Gastrocnemius medialis (tissue), 4 donors: ENCODE data around the gene CD2AP. TPM values are rescaled to one million over a fixed set of nuclear protein-coding genes. Genes with fewer than 3 reads are reported as not detected.

ENCODE experiments used
- ATAC-seq, 2 donors: fragments of 150-250 bp; one replicate each; pipeline ENCODE4 v1.9.1; 2016
- DNase-seq, 2 donors: peaks; one replicate each; pipeline ENCODE4 v3.0.0-alpha.2; 2019
- H3K27ac ChIP-seq, 4 donors: fragments of 200-600 bp; sonication (generic); 1 replicate in 1 of 4; 2 replicates in 3 of 4; pipeline ENCODE4 v1.5.1; 2016 to 2018; ENCODE audit warnings: mild to moderate bottlenecking in 2 of 4, moderate library complexity in 1 of 4
- H3K27me3 ChIP-seq, 3 donors: fragments of 200-600 bp; sonication (generic) in 2 of 3; 1 replicate in 1 of 3; 2 replicates in 2 of 3; pipeline versions ENCODE4 v1.5.1 to v1.6.0; 2016 to 2019; ENCODE audit warnings: mild to moderate bottlenecking in 1 of 3, moderate library complexity in 1 of 3
- H3K36me3 ChIP-seq, 2 donors: fragments of 200-600 bp; sonication (generic) in 1 of 2; one replicate each; pipeline ENCODE4 v1.5.1; 2017 to 2018
- H3K4me1 ChIP-seq, 2 donors: fragments of 200-600 bp; sonication (generic) in 1 of 2; one replicate each; pipeline ENCODE4 v1.5.1; 2016 to 2017; ENCODE audit warnings: mild to moderate bottlenecking in 2 of 2
- H3K4me3 ChIP-seq, 4 donors: fragments of 200-600 bp; sonication (generic) in 3 of 4; 1 replicate in 1 of 4; 2 replicates in 3 of 4; pipeline ENCODE4 v1.5.1; 2016 to 2019; ENCODE audit warnings: mild to moderate bottlenecking in 2 of 4
- H3K9me3 ChIP-seq, 3 donors: fragments of 200-600 bp; sonication (generic) in 2 of 3; 1 replicate in 1 of 3; 2 replicates in 2 of 3; pipeline ENCODE4 v1.5.1; 2016 to 2019
- CTCF ChIP-seq, 5 experiments: fragments of 450-650 bp in 3 of 5; fragments of 200-600 bp in 2 of 5; sonication (generic) in 2 of 5; IDR thresholded peaks in 4 of 5; conservative IDR thresholded peaks in 1 of 5; 1 replicate in 4 of 5; 2 replicates in 1 of 5; pipeline ENCODE4 v1.5.1; 2016 to 2019; ENCODE audit warnings: antibody characterized with exemption in 5 of 5, mild to moderate bottlenecking in 3 of 5, moderate library complexity in 3 of 5
- POLR2A ChIP-seq, 2 donors: fragments of 450-650 bp; IDR thresholded peaks; one replicate each; pipeline ENCODE4 v1.6.1; 2017; ENCODE audit warnings: antibody characterized with exemption in 2 of 2, mild to moderate bottlenecking in 2 of 2, moderate library complexity in 2 of 2
- in situ Hi-C, 4 donors: fragments of 200-750 bp; cut with MboI; loops; one replicate each; pipeline versions ENCODE4 v1.15.0 to v1.8.0; 2017; ENCODE audit warnings: low sequenced_read_pairs in 4 of 4
- intact Hi-C: fragments of 100-400 bp; cut with DNase I; formaldehyde crosslinking; loops from one replicate; pipeline ENCODE4 v1.15.1; 2023; ENCODE audit warnings: low total_unique reads
- total RNA-seq, 4 donors: library from RNA; depleted of rRNA; stranded (reverse); fragments of >200 nt; gene quantifications; one replicate each; pipeline versions ENCODE4 v1.1.0 to v1.2.3, GENCODE V29; 2016

The CD2AP gene
- total RNA-seq, 4 donors from 2014 or later: 6.9 to 14.1 (median 8.6) TPM

DNA sequence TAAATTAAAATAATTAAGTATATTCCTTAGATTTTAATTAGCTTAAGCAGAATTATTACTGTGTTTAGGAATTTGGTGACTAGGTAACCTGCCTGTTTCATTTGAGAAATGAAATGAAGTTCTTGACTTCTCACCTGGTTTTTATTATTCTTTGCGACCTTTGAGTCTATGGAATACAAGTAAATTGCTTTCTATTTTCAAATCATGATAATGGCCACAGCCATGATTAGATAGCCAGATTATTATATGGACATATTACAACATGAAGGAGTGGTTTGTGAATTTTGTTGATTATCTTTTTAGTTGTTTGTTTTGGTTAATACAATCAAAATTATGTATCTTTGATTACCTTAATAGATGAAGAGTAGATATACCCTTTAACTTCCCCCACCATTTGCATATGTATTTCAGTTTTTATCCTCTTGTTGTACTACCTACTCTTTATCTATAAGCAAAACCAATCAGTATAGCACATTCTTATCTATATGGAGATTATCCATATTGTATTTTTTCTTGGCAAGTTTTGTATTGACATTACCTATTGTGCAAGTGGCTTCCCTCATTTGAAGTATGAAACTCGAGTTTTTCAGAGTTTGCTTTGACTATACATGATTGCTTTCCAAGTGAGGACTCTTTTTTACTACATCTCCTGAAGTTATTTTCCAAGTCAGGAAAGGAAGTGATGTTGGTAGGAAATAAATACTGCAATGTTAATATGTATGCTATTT, 47.9 kb downstream of the CD2AP start:
- in situ Hi-C loops: no loop called here
- Histone ChIP-seq H3K4me3 (no peak overlapping the region), H3K4me1 (peaks cover 8 to 9% of the 10 kb centered on the region in 2 donors), H3K27me3 (no peaks in the 10 kb centered on the region), H3K27ac (no peak overlapping the region), H3K36me3 (no peaks in the 10 kb centered on the region), H3K9me3 (no peaks in the 10 kb centered on the region)
- TF ChIP-seq CTCF (IDR thresholded peaks at IDR 0.05 in 4 of 5, conservative IDR thresholded peaks at IDR 0.05 in 1 of 5): no peak
- TF ChIP-seq POLR2A (IDR thresholded peaks at IDR 0.05): no peak
- intact Hi-C loops: no loop called here
- no peak for DNase-seq
- no peak for ATAC-seq

- no peak overlapping the region for H3K27ac ChIP-seq
- intact Hi-C loops: no loop called here
- no peak for ATAC-seq
Observed at GRCh38 chr6:47527274-47527673, 49.7 kb downstream of the CD2AP start.

DNA sequence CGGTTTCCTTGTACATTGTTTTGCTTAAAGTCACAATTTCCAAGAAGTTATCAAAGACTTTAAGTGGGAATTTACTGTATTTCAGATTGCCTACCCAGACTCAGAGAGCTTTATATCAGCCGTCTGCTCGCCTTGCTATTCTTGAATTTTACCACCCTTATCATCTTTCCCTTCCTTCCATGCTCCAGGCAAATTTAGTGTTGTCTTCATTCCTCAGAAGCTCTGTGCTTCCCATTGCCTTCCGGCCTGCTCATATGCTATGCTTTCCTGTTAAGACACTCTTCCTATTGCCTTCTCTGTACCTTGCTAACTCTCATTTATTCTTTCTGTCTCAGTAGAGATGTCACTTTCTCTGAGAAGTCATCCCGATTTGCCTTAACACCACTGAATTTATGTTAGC, 52.1 kb downstream of the CD2AP start:
- H3K4me3 ChIP-seq: no peak overlapping the region
- no peak for DNase-seq
- peaks cover 0 to 8% of the 10 kb centered on the region in 2 donors for H3K36me3 ChIP-seq
- ATAC-seq: no peak
- in situ Hi-C loops: no loop called here
- no peaks in the 10 kb centered on the region for H3K27me3 ChIP-seq
- no peak overlapping the region for H3K27ac ChIP-seq
- peaks cover 8 to 10% of the 10 kb centered on the region in 2 donors for H3K4me1 ChIP-seq
- TF ChIP-seq POLR2A (IDR thresholded peaks at IDR 0.05): no peak
- intact Hi-C loops: no loop called here
- no peaks in the 10 kb centered on the region for H3K9me3 ChIP-seq

More at GRCh38 chr6:47527274-47527673, 49.7 kb downstream of the CD2AP start:
- Histone ChIP-seq H3K9me3 (no peaks in the 10 kb centered on the region), H3K27me3 (no peaks in the 10 kb centered on the region), H3K36me3 (no peaks in the 10 kb centered on the region), H3K4me1 (peaks cover 8 to 9% of the 10 kb centered on the region in 2 donors), H3K4me3 (no peak overlapping the region)
- in situ Hi-C loops: no loop called here
- no peak for DNase-seq
- TF ChIP-seq CTCF (IDR thresholded peaks at IDR 0.05 in 4 of 5, conservative IDR thresholded peaks at IDR 0.05 in 1 of 5) (no peak), POLR2A (IDR thresholded peaks at IDR 0.05) (no peak)

DNA sequence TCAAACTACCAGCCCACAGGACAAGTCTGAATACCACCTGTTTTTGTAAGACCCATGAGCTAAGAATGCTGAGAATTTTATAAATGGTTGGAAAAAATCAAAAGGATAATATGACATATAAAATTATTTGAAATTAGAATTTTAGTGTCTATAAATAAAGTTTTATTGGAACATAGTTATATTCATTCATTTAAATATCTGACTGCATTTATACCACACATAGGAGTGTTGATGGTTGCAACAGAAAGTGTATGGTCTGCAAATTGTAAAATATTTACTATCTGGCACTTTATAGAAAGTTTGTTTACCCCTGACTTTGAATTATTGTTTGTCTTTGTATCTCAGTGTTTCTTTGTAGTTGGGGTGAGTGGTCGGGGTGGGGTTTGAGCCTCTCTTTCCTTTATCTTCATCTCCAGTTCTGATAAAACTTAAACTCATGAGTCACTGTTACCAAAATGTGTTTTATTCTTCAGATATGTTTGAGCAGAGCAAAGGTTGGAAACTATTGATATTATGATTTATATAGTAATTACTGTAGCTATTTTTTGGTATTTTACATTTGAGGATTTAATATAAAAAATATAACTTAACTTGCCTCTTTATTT, 55.5 kb downstream of the CD2AP start:
- peaks cover 29 to 36% of the 10 kb centered on the region in 2 donors for H3K4me1 ChIP-seq
- intact Hi-C loops (no loop called here), in situ Hi-C loops (no loop called here)
- peaks cover 0 to 8% of the 10 kb centered on the region in 2 donors for H3K36me3 ChIP-seq
- TF ChIP-seq CTCF (IDR thresholded peaks at IDR 0.05 in 4 of 5, conservative IDR thresholded peaks at IDR 0.05 in 1 of 5): no peak
- no peak for TF ChIP-seq POLR2A (IDR thresholded peaks at IDR 0.05)
- H3K27ac ChIP-seq: no peak overlapping the region
- DNase-seq (no peak), ATAC-seq (no peak)
- H3K27me3 ChIP-seq: no peaks in the 10 kb centered on the region
- H3K4me3 ChIP-seq: no peak overlapping the region
- no peaks in the 10 kb centered on the region for H3K9me3 ChIP-seq

GRCh38 chr6:47534063-47534462, 56.5 kb downstream of the CD2AP start:
- no peak for TF ChIP-seq CTCF (IDR thresholded peaks at IDR 0.05 in 4 of 5, conservative IDR thresholded peaks at IDR 0.05 in 1 of 5)
- no peak for TF ChIP-seq POLR2A (IDR thresholded peaks at IDR 0.05)
- no peak overlapping the region for H3K4me3 ChIP-seq
- ATAC-seq (no peak), DNase-seq (no peak)
- H3K4me1 ChIP-seq: peaks cover 31 to 36% of the 10 kb centered on the region in 2 donors
- in situ Hi-C loops: no loop called here
- H3K27ac ChIP-seq: no peak overlapping the region
- H3K27me3 ChIP-seq: no peaks in the 10 kb centered on the region
- peaks cover 0 to 8% of the 10 kb centered on the region in 2 donors for H3K36me3 ChIP-seq
- no peaks in the 10 kb centered on the region for H3K9me3 ChIP-seq
- intact Hi-C loops: no loop called here
